HG02981 (cell line): ENCODE measurements around the gene ART1.

ENCODE experiments used
- ATAC-seq: cut with Tn5 transposase; IDR thresholded peaks from one replicate; pipeline ENCODE4 v1.9.1; 2021; ENCODE audit warnings: mild to moderate bottlenecking, moderate library complexity; ENCODE audit not compliant: unreplicated experiment

ART1 gene

DNA sequence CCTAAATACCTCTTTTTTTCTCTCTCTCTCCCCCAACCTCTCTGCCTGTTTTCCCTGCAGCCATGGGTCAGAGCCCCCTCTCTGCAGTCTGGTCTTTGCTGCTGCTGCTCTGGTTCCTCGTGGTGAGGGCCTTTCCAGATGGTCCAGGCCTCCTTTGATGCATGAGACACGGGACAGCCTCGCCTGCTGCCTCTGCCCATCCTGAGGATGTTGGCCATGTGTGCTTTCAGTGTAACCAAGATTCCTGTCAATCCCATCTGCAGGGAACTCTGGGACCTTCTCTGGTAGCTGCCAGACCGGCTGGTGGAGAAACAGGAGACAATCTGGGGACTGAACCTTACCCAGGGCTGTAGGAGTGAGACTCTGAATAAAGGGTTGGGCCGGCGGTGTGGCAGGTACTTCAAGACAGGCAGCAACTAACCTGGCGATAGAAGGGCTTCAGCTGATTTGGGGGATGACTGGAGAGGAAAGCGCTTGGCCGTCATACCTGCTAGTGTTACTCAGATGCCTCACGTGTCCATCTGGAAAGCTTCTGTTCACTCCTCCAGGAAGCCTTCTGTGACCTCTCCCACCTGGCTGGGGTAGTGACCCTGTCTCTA is 19.2 kb downstream of the ART1 start:
- no peak for ATAC-seq

GRCh38 chr11:3665336-3666022 is 20.6 kb downstream of the ART1 start:
- no peak for ATAC-seq

GRCh38 chr11:3666023-3666530 is 21.1 kb downstream of the ART1 start:
- ATAC-seq = no peak

- no peak for ATAC-seq
These were observed 22.5 kb downstream of the ART1 start for GRCh38 chr11:3667149-3668035.

DNA sequence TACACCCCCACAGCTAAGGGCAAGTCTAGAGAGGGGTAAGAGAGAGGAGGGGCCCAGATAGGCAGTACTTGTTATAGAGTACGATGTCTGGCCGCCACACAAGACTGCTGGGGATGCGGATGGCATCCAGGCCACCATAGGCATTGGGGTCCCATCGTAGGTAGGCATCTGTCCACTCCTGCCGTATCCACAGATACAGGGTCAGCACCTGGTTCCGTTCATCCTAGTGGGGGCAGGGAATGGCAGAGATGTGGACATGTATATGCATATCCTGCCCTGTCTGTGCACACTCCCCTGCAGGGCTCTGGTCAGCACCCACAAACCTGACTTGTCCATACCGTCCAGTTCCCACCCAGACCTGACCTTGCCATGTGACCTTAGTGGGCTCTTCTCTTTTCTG is 24.2 kb downstream of the ART1 start:
- ATAC-seq = no peak

GRCh38 chr11:3669742-3670183 is 24.8 kb downstream of the ART1 start:
- no peak for ATAC-seq

- ATAC-seq = no peak
These were observed 26.7 kb downstream of the ART1 start, which contains the start of gene CHRNA10 for GRCh38 chr11:3671334-3672254. Gene CHRNA10 (minus strand): TSS chr11:3671384. CDS start chr11:3671312, 72 bp downstream.

- ATAC-seq = no peak
These were observed 29.3 kb downstream of the ART1 start for GRCh38 chr11:3674189-3674588.

DNA sequence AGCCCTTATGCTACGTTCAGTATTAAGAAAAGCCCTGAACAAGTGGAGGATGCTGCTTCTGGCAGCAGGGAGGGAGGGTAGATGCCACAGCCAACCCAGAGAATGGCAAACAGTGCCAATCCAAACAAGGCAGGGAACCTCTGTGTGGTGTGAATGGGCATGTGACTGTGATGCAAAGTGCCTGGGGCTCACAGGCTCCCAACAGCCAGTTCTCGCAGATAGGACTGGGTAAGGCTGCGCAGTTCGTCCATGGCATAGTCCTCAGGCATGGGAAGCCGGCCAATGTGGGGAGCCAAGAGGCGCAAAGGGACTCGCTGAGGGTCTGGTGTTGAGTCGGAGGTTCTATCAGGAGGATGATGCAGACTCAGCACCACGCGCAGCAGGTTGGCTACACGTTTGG is 31.0 kb downstream of the ART1 start:
- no peak for ATAC-seq

DNA sequence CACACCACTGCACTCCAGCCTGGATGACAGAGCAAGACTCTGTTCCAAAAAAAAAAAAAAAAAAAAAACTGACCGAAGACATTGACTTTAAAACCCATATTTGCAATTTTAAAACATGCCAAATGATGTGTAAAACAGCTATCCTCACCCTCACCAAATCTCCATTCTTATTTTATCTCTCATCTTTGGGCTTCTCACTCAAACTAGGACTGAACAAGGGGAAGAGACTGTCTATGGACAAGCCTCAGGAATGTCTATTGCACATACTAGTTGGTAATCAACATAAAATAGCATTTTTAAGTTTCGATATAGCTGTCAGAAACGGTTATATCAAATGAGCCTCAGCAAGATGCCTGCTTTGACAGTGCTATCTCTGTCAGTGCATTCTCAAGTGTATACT is 34.1 kb downstream of the ART1 start:
- no peak for ATAC-seq

DNA sequence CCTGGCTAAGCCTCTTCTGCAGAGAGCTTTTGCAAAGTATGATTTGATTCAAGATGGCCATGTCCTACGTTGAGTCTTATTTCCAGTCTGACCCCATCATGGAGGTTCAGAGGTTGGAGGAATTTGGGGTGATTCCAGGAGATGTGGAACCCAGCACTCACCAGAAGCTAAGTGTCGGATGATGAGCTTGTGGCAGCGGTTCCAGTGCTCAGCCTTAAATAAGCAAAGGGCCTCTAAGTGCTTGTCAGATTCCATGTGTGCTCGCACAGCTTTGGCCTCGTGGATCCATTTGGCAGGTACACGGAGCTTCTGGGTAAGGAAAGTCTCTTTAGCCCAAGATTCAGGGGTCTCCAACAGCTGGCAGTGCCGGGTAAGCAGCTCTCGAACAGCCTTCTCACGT is 38.1 kb downstream of the ART1 start:
- ATAC-seq = no peak

DNA sequence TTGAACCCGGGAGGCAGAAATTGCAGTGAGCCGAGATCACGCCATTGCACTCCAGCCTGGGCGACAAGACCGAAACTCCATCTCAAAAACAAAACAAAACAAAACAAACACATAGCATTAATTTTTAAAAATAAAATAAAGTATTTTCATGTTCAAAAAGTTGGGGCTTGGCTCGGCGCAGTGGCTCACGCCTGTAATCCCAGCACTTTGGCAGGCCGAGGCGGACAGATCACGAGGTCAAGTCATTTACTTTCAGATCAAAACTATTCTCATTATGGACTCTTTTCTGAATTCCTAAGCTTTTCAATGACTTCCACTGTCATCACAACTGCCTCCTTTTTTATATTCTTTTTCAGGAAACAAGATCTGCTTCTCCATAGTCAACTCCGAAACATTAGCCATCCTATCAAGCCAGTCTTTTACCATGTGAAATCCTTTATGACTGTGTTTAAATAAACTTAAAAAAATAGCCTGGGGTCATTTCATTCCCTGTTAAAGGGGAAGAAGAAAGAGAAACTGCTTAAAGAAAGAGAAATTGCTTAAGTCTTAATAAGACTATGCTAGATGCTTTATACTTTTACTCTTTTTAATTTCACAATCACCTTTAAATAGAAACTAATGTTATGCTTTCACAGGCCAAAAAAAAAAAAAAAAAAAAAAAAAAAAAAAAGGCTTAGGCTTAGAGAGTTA is 39.3 kb downstream of the ART1 start:
- no peak for ATAC-seq

DNA sequence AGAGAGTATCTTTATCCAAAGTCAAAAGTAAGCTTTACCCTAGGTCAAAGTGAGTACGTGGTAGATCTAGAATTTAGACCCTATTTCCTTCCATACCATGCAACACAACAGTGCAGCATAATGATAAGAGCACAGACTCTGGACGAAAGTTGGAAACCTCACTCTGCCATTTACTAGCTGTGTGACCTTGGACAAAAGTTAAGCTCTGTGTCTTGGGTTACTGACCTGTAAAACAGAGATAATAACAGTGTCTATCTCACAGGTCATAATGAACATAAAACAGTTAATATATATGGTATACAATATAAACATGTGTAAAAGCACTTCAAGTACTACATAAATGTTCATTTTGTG is 39.9 kb downstream of the ART1 start:
- no peak for ATAC-seq

DNA sequence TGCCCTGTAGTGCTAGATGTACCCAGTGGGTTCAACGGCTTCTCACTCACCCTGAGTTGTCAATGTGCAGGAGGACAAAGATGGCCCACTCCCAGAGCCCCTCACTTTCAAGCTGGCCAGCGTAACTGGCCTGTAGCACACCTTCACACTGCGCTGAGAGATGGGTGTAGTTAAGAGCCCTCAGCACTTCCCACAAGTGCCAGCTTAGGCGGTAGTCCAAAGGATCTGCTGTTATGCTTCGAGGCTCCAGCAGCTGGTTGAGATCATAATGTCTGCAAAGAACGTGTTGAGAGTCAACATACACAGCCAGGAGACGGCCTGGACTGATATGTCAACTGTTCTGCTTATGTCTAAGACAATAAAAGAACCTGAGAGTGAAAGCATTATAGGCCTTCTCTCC is 41.0 kb downstream of the ART1 start:
- ATAC-seq = no peak

GRCh38 chr11:3686751-3687150 is 41.8 kb downstream of the ART1 start:
- no peak for ATAC-seq

GRCh38 chr11:3700410-3700809 is 55.5 kb downstream of the ART1 start:
- no peak for ATAC-seq

- no peak for ATAC-seq
These were observed 56.0 kb downstream of the ART1 start for GRCh38 chr11:3700910-3701309.

DNA sequence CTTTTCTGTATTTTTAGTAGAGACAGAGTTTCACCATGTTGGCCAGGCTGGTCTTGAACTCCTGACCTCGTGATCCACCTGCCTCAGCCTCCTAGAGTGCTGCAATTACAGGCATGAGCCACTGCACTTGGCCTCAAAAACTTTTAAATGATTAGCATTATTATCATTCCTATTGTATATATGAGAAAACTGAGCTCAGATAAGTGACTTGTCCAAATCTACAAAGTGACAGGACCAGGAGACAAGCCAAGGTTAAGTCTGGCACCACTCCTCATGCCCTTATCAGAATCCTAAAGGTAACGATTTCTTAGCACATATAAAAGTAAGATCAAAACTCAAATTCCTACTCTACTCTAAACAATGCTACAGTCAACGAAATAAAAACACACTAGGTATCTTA is 58.5 kb downstream of the ART1 start:
- no peak for ATAC-seq

GRCh38 chr11:3707176-3707575 is 62.2 kb downstream of the ART1 start:
- no peak for ATAC-seq

DNA sequence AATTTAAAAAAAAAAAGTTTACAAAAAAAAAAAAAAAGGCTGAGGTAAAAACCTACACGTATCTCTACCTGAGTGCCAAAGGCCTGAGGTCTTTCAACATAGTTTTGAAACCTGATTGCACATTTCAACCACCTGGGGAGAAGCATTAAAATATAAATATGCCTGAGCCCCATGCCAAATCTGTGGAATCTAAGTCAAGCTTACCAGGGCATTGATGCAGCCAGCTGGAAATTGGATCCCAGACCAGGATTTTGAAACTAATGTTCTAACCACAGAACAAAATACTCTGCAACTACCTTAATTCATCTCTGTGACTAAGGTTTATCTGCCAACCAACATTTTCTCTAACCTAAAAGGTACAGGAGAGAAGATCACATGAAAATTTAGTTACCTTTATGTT is 65.0 kb downstream of the ART1 start:
- no peak for ATAC-seq
